ENCODE results near the gene PCNX1.

PCNX1 gene

GRCh38 chr14:71135496-71135895, 228.2 kb downstream of the PCNX1 start:
- Histone ChIP-seq H3K27me3 (ENCODE audit: low read length) (no peaks in the 10 kb centered on the region), H3K36me3 (ENCODE audit: low read length) (no peaks in the 10 kb centered on the region), H3K9me3 (ENCODE audit: insufficient read depth, low read length) (no peaks in the 10 kb centered on the region), H3K9me2 (replicated peaks; ENCODE audit: insufficient read depth, low read length) (no peaks in the 10 kb centered on the region), H3K4me3 (ENCODE audit: insufficient read depth, low read length, poor library complexity, severe bottlenecking) (no peak overlapping the region), H3K27ac (ENCODE audit: low read depth, low read length) (no peak overlapping the region), H2AFZ (ENCODE audit: low read depth, low read length, severe bottlenecking) (no peak overlapping the region), H4K20me1 (ENCODE audit: low read depth, low read length) (no peaks in the 10 kb centered on the region), H3F3A (ENCODE audit: insufficient read depth) (no peaks in the 10 kb centered on the region), H3K4me2 (ENCODE audit: low read depth, low read length, poor library complexity, severe bottlenecking) (no peak overlapping the region), H3K9ac (ENCODE audit: low read length) (no peak overlapping the region), H3K79me2 (ENCODE audit: insufficient read depth, low read length) (no peaks in the 10 kb centered on the region)
- TF ChIP-seq CTCF (IDR thresholded peaks at IDR 0.05; ENCODE audit: insufficient read depth, low read length, poor library complexity, severe bottlenecking) (no peak), EZH2phosphoT487 (conservative IDR thresholded peaks at IDR 0.05; ENCODE audit: low read length) (no peak)

GRCh38 chr14:71135911-71136310, 228.7 kb downstream of the PCNX1 start:
- TF ChIP-seq CTCF (IDR thresholded peaks at IDR 0.05; ENCODE audit: insufficient read depth, low read length, poor library complexity, severe bottlenecking) (no peak), EZH2phosphoT487 (conservative IDR thresholded peaks at IDR 0.05; ENCODE audit: low read length) (no peak)
- Histone ChIP-seq H3F3A (ENCODE audit: insufficient read depth) (no peaks in the 10 kb centered on the region), H4K20me1 (ENCODE audit: low read depth, low read length) (no peaks in the 10 kb centered on the region), H3K4me2 (ENCODE audit: low read depth, low read length, poor library complexity, severe bottlenecking) (no peak overlapping the region), H3K36me3 (ENCODE audit: low read length) (no peaks in the 10 kb centered on the region), H3K4me3 (ENCODE audit: insufficient read depth, low read length, poor library complexity, severe bottlenecking) (no peak overlapping the region), H3K27me3 (ENCODE audit: low read length) (no peaks in the 10 kb centered on the region), H3K9me2 (replicated peaks; ENCODE audit: insufficient read depth, low read length) (no peaks in the 10 kb centered on the region), H3K9me3 (ENCODE audit: insufficient read depth, low read length) (no peaks in the 10 kb centered on the region), H3K9ac (ENCODE audit: low read length) (no peak overlapping the region), H3K79me2 (ENCODE audit: insufficient read depth, low read length) (no peaks in the 10 kb centered on the region), H3K27ac (ENCODE audit: low read depth, low read length) (no peak overlapping the region), H2AFZ (ENCODE audit: low read depth, low read length, severe bottlenecking) (no peak overlapping the region)

- Histone ChIP-seq H3K9ac (ENCODE audit: low read length) (no peak overlapping the region), H3K36me3 (ENCODE audit: low read length) (no peaks in the 10 kb centered on the region), H3F3A (ENCODE audit: insufficient read depth) (no peaks in the 10 kb centered on the region), H3K79me2 (ENCODE audit: insufficient read depth, low read length) (no peaks in the 10 kb centered on the region), H3K9me2 (replicated peaks; ENCODE audit: insufficient read depth, low read length) (no peaks in the 10 kb centered on the region), H3K4me3 (ENCODE audit: insufficient read depth, low read length, poor library complexity, severe bottlenecking) (no peak overlapping the region), H3K27ac (ENCODE audit: low read depth, low read length) (no peak overlapping the region), H4K20me1 (ENCODE audit: low read depth, low read length) (no peaks in the 10 kb centered on the region), H3K27me3 (ENCODE audit: low read length) (no peaks in the 10 kb centered on the region), H2AFZ (ENCODE audit: low read depth, low read length, severe bottlenecking) (no peak overlapping the region), H3K9me3 (ENCODE audit: insufficient read depth, low read length) (no peaks in the 10 kb centered on the region), H3K4me2 (ENCODE audit: low read depth, low read length, poor library complexity, severe bottlenecking) (no peak overlapping the region)
- TF ChIP-seq EZH2phosphoT487 (conservative IDR thresholded peaks at IDR 0.05; ENCODE audit: low read length) (no peak), CTCF (IDR thresholded peaks at IDR 0.05; ENCODE audit: insufficient read depth, low read length, poor library complexity, severe bottlenecking) (no peak)
These were observed 229.3 kb downstream of the PCNX1 start for GRCh38 chr14:71136386-71137060.

Data from SU-DHL-6 (cell line).